NCI-H2029 (cell line): ENCODE results near the gene MINK1.

Experiments
- DNase-seq: peaks from one replicate; lab custom pipeline; 2025; lab: John Stamatoyannopoulos, UW

MINK1 gene

DNA sequence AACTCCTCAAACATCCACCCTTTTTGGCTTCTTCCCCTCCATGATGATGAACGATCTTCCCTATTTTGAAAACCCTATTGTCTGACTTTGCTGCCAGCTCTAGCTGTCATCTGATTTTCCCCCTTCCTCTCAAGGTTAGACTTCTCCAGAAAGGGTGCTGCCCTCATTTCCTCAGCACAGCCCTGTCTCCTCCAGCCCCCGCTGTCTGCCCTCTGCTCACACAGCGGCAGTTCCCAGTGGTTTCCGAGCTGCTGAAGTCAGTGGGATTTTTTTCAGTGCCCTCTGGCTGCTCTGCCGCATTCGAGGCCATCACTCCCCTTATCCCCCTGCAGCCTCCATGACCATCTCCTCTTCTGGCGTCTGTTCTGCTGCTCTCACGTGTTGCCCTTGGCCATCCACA is 39.6 kb downstream of the MINK1 start:
- no peak for DNase-seq

DNA sequence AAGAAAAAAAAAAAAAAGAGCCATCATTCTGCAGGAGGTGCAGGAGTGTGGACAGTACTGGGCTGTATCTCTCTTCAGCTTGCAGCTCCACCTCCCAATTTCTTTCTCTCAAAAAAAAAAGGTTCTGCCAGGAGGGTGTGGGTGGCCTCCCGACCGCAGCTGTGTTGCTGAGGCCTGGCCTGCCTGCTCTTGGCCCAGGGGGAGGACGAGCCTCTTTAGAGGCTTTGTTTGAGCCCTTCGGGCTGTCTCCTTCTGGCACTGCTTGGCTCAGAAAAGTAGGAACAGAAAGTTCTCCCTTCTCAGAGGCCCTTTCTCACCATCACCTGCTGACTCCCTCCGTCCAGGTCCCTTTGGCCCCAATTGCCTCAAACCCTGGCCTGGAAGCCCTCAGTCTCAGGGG is 43.9 kb downstream of the MINK1 start:
- no peak for DNase-seq

DNA sequence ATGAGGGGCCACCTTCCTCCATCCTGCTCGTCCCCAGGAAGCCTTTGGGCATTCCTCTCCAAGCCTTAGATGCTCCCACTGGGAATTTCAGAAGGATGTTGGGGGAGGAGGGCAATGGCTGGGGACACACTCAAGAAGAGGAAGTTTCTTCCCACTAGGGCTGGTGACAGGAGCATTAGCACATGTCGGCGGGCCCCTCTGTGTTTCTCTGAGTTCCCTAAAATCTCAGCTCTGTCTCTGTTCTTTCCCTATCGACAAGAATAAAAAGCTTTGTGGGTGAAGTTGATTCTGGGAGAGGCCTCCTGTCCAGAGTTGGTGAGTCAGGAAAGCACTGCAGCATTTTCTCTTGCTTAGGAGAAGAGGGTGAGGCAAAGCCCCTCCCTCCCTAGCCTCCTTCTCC is 46.5 kb downstream of the MINK1 start:
- no peak for DNase-seq

GRCh38 chr17:4880857-4881256 is 47.7 kb downstream of the MINK1 start:
- no peak for DNase-seq

DNA sequence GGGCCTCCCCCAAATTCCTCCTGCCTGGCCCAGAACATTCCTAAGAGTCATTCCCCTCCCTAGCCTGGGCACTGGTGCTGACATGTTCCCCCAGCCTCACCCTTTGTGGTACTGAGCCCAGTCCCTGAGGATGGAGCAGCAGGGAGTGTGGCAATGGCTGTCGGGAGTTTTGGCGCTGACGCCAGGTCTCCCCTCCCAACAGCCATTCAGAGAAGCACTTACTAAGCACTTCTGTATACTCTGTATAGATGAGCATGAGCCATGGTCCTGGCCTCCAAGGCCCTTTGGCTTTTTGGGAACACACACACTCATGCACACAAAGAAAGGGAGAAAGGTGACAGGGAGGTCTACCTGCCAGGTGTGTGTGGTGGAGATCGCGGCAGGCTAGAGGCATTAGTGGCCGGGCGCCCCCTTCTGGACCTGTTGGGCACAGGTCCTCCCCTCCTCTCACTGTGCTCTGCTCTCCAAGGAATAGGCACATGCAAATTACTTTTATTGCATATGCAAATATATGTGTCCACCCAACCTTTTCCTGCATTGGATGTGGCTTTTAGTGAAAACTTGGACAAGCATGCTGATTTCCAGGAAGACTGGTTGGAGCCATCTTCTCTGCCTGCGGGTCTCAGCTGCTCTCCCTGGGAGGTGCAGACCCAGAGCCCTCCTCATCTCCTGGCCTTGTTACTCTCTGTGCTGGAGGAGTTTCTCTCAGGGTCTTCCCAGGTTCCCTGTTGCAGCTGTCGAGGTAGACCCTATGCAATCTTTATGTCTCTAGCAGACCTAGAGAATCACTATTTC is 48.8 kb downstream of the MINK1 start:
- DNase-seq: peak; percentile 33

- DNase-seq: no peak
These were observed 51.3 kb downstream of the MINK1 start for GRCh38 chr17:4884489-4884888.

GRCh38 chr17:4886830-4887229 is 53.7 kb downstream of the MINK1 start:
- no peak for DNase-seq

GRCh38 chr17:4887581-4887980 is 54.4 kb downstream of the MINK1 start:
- no peak for DNase-seq

- no peak for DNase-seq
These were observed 58.6 kb downstream of the MINK1 start for GRCh38 chr17:4891411-4892410.

DNA sequence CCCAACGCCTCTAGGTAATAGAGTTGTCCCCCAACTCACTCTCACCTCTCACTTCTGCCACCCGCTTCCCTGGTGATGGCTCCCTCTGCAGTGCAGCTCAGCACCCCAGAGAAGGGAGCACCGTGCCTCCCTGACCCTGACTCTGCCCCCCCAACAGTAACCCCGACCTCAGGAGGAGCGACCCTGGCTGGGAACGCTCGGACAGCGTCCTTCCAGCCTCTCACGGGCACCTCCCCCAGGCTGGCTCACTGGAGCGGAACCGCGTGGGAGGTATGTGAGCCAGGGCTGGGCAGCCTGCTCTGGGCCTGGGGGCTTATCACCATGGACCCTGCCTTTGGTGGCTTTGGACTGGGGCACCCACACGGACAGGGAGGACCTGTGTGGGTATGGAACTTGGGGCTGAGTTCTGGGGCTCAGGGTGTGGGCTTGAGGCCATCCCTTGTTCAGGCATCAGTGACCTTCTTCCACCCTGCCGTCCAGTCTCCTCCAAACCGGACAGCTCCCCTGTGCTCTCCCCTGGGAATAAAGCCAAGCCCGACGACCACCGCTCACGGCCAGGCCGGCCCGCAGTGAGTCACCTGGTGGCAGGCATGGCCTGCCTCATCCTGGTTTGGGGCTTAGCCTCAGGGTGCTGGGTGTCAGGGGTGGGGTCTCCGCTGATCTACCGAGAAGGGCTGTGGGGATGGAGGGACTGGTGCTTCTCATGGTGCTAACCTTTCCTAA is 59.5 kb downstream of the MINK1 start:
- DNase-seq: no peak

DNA sequence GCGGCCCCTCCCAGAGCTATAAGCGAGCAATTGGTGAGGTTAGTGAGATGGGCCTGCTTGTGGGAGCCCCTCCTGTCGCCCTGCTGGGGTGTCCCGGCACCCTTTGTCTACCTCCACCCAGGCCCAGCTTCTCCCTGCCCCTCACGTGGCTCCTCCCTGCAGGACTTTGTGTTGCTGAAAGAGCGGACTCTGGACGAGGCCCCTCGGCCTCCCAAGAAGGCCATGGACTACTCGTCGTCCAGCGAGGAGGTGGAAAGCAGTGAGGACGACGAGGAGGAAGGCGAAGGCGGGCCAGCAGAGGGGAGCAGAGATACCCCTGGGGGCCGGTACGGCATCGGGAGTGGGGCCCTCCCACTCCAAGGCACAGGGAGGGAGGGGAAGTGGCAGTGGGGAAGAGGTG is 60.1 kb downstream of the MINK1 start:
- no peak for DNase-seq

DNA sequence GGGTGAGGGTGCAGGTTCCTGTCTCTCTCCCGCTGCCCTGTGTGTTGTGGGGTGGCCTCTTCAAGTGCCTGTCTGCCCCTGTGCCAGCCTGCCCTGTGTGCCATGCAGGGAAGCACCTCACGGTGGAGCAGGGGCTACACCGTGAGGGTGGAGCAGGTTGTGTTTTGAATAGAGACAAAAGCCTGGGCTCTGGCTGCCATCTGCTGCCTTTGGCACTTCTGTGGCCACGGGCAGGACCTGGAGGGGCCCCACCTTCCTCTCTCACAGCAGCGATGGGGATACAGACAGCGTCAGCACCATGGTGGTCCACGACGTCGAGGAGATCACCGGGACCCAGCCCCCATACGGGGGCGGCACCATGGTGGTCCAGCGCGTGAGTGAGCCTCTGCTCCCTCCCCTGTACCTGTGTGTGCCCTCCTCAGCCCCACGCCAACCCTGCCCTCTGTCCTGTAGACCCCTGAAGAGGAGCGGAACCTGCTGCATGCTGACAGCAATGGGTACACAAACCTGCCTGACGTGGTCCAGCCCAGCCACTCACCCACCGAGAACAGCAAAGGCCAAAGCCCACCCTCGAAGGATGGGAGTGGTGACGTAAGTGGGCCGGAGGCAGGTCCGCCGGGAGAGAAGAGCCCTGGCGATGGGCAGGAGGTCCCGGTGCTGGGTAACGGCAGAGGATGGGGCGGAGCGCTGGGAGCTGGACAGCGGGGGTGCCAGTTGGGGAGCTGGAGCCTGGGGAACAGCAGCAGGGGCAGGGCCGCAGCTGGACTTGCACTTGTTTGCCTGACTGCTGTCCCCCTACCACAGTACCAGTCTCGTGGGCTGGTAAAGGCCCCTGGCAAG is 60.8 kb downstream of the MINK1 start:
- DNase-seq: no peak

- DNase-seq: no peak
These were observed 62.0 kb downstream of the MINK1 start for GRCh38 chr17:4895121-4895520.

GRCh38 chr17:4895657-4896331 is 62.7 kb downstream of the MINK1 start:
- DNase-seq: no peak

GRCh38 chr17:4896332-4897197 is 63.4 kb downstream of the MINK1 start:
- DNase-seq: no peak

GRCh38 chr17:4897198-4897687 is 64.1 kb downstream of the MINK1 start:
- DNase-seq: no peak

DNA sequence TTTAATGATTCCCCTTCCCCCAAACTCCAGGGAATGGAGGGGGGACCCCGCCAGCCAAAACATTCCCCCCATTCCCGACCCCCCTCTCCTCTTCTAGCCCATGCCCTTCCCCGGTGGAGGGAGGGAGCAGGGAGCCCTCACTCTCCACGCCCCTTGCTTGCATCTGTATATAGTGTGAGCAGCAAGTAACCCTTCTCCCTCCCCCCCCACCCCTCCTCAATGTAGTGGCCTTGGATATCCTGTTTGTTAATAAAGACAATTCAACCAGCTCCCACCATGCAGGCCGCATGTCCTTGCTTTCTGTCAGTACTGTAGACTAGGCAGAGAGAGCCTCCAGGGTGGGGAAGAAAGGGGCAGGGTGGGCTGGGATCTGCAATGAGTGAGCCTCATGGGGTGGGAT is 64.6 kb downstream of the MINK1 start:
- DNase-seq: no peak

GRCh38 chr17:4898351-4898750 is 65.2 kb downstream of the MINK1 start:
- no peak for DNase-seq

GRCh38 chr17:4898927-4899326 is 65.8 kb downstream of the MINK1 start:
- DNase-seq: no peak
